Embryonic facial prominence (tissue), 1 donor: ENCODE measurements around the gene MRPL42.
"Not testable (repeated sequence)": the region's sequence is repeated elsewhere in the genome, so short reads cannot be mapped to it uniquely, and the experiment has no call there.

Experiments
- DNase-seq: peaks from one replicate; pipeline ENCODE4 v3.0.0-alpha.2; 2016; ENCODE audit errors: extremely low spot score

MRPL42 gene

GRCh38 chr12:93547778-93548177 is 80.5 kb downstream of the MRPL42 start:
- no peak for DNase-seq

GRCh38 chr12:93549174-93549573 is 81.9 kb downstream of the MRPL42 start:
- no peak for DNase-seq

GRCh38 chr12:93550748-93551611 is 83.7 kb downstream of the MRPL42 start:
- no peak for DNase-seq

- no peak for DNase-seq
Measured at GRCh38 chr12:93552427-93552826, 85.1 kb downstream of the MRPL42 start.

- DNase-seq, result not testable (repeated sequence)
Measured at GRCh38 chr12:93557879-93558278, 90.6 kb downstream of the MRPL42 start.

- DNase-seq, result not testable (repeated sequence)
Measured at GRCh38 chr12:93558685-93559084, 91.4 kb downstream of the MRPL42 start.

- DNase-seq, result no peak
Measured at GRCh38 chr12:93563807-93564538, 96.7 kb downstream of the MRPL42 start.

GRCh38 chr12:93565760-93566159 is 98.4 kb downstream of the MRPL42 start:
- no peak for DNase-seq
